GM21360 (cell line): ENCODE results near the gene GSG1L.

ENCODE experiments used
- ATAC-seq: cut with Tn5 transposase; IDR thresholded peaks from one replicate; pipeline ENCODE4 v1.9.1; 2021; ENCODE audit warnings: mild to moderate bottlenecking, moderate library complexity; ENCODE audit not compliant: unreplicated experiment

Gene GSG1L

GRCh38 chr16:27863377-27863776 lies 200.1 kb downstream of the GSG1L start:
- no peak for ATAC-seq

- no peak for ATAC-seq
Observed at GRCh38 chr16:27862953-27863352, 200.6 kb downstream of the GSG1L start.

- ATAC-seq, result no peak
Observed at GRCh38 chr16:27860091-27860490, 203.4 kb downstream of the GSG1L start.

- ATAC-seq, result no peak
Observed at GRCh38 chr16:27859020-27859419, 204.5 kb downstream of the GSG1L start.

GRCh38 chr16:27853651-27854050 lies 209.9 kb downstream of the GSG1L start:
- no peak for ATAC-seq

GRCh38 chr16:27853101-27853500 lies 210.4 kb downstream of the GSG1L start:
- ATAC-seq, result no peak

- no peak for ATAC-seq
Observed at GRCh38 chr16:27852681-27853080, 210.8 kb downstream of the GSG1L start.

- no peak for ATAC-seq
Observed at GRCh38 chr16:27852116-27852515, 211.4 kb downstream of the GSG1L start.

GRCh38 chr16:27851586-27851985 lies 211.9 kb downstream of the GSG1L start:
- no peak for ATAC-seq

GRCh38 chr16:27849621-27850020 lies 213.9 kb downstream of the GSG1L start:
- no peak for ATAC-seq

- ATAC-seq, result no peak
Observed at GRCh38 chr16:27847030-27847550, 216.4 kb downstream of the GSG1L start.

GRCh38 chr16:27844826-27845225 lies 218.7 kb downstream of the GSG1L start:
- no peak for ATAC-seq

GRCh38 chr16:27843800-27844199 lies 219.7 kb downstream of the GSG1L start:
- no peak for ATAC-seq

GRCh38 chr16:27841911-27842310 lies 221.6 kb downstream of the GSG1L start:
- ATAC-seq, result no peak

- ATAC-seq, result no peak
Observed at GRCh38 chr16:27841061-27841801, 222.3 kb downstream of the GSG1L start.

- ATAC-seq, result no peak
Observed at GRCh38 chr16:27840311-27841060, 223.0 kb downstream of the GSG1L start.

- no peak for ATAC-seq
Observed at GRCh38 chr16:27839419-27839818, 224.1 kb downstream of the GSG1L start.

GRCh38 chr16:27838536-27839175 lies 224.9 kb downstream of the GSG1L start:
- no peak for ATAC-seq

GRCh38 chr16:27829975-27830374 lies 233.5 kb downstream of the GSG1L start:
- ATAC-seq, result no peak

GRCh38 chr16:27828671-27829070 lies 234.8 kb downstream of the GSG1L start:
- ATAC-seq, result no peak

GRCh38 chr16:27827765-27828164 lies 235.7 kb downstream of the GSG1L start:
- no peak for ATAC-seq

GRCh38 chr16:27826893-27827289 lies 236.6 kb downstream of the GSG1L start:
- no peak for ATAC-seq
